ENCODE measurements around the gene CAP2.
"Not testable (repeated sequence)": the region's sequence is repeated elsewhere in the genome, so short reads cannot be mapped to it uniquely, and the experiment has no call there.

CAP2 gene

GRCh38 chr6:17511580-17511979 lies 118.2 kb downstream of the CAP2 start:
- no peak for TF ChIP-seq CTCF (IDR thresholded peaks at IDR 0.05; ENCODE audit: control insufficient read depth, insufficient read depth, low read depth, low read length, missing control alignments)
- no peak for DNase-seq (ENCODE audit: low read depth)
- H3K4me3 ChIP-seq (ENCODE audit: control insufficient read depth, low read depth, low read length): no peak overlapping the region

GRCh38 chr6:17519120-17519519 lies 125.7 kb downstream of the CAP2 start:
- no peak for DNase-seq (ENCODE audit: low read depth)
- no peak overlapping the region for H3K4me3 ChIP-seq (ENCODE audit: control insufficient read depth, low read depth, low read length)
- TF ChIP-seq CTCF (IDR thresholded peaks at IDR 0.05; ENCODE audit: control insufficient read depth, insufficient read depth, low read depth, low read length, missing control alignments): no peak

- no peak for DNase-seq (ENCODE audit: low read depth)
- TF ChIP-seq CTCF (IDR thresholded peaks at IDR 0.05; ENCODE audit: control insufficient read depth, insufficient read depth, low read depth, low read length, missing control alignments): no peak
- H3K4me3 ChIP-seq (ENCODE audit: control insufficient read depth, low read depth, low read length): no peak overlapping the region
These were observed 132.2 kb downstream of the CAP2 start for GRCh38 chr6:17525637-17526036.

- no peak for DNase-seq (ENCODE audit: low read depth)
- no peak overlapping the region for H3K4me3 ChIP-seq (ENCODE audit: control insufficient read depth, low read depth, low read length)
- TF ChIP-seq CTCF (IDR thresholded peaks at IDR 0.05; ENCODE audit: control insufficient read depth, insufficient read depth, low read depth, low read length, missing control alignments): no peak
These were observed 133.7 kb downstream of the CAP2 start for GRCh38 chr6:17527076-17527475.

- no peak overlapping the region for H3K4me3 ChIP-seq (ENCODE audit: control insufficient read depth, low read depth, low read length)
- no peak for TF ChIP-seq CTCF (IDR thresholded peaks at IDR 0.05; ENCODE audit: control insufficient read depth, insufficient read depth, low read depth, low read length, missing control alignments)
- DNase-seq (ENCODE audit: low read depth): no peak
These were observed 137.0 kb downstream of the CAP2 start for GRCh38 chr6:17530321-17530835.

- no peak overlapping the region for H3K4me3 ChIP-seq (ENCODE audit: control insufficient read depth, low read depth, low read length)
- TF ChIP-seq CTCF (IDR thresholded peaks at IDR 0.05; ENCODE audit: control insufficient read depth, insufficient read depth, low read depth, low read length, missing control alignments): no peak
- DNase-seq (ENCODE audit: low read depth): no peak
These were observed 143.2 kb downstream of the CAP2 start for GRCh38 chr6:17536586-17536985.

GRCh38 chr6:17542243-17542642 lies 148.8 kb downstream of the CAP2 start:
- DNase-seq (ENCODE audit: low read depth): no peak
- TF ChIP-seq CTCF (IDR thresholded peaks at IDR 0.05; ENCODE audit: control insufficient read depth, insufficient read depth, low read depth, low read length, missing control alignments): no peak
- no peak overlapping the region for H3K4me3 ChIP-seq (ENCODE audit: control insufficient read depth, low read depth, low read length)

- not testable (repeated sequence) for H3K4me3 ChIP-seq (ENCODE audit: control insufficient read depth, low read depth, low read length); DNase-seq (ENCODE audit: low read depth)
These were observed 152.3 kb downstream of the CAP2 start for GRCh38 chr6:17545681-17546080.
